GM21723 (cell line): Measurements from ENCODE around the gene NT5C1A.

ENCODE experiments used
- ATAC-seq: cut with Tn5 transposase; IDR thresholded peaks from one replicate; pipeline ENCODE4 v1.9.1; 2021; ENCODE audit warnings: mild to moderate bottlenecking, moderate library complexity; ENCODE audit not compliant: unreplicated experiment

Gene NT5C1A

GRCh38 chr1:39613250-39613649 lies 58.7 kb downstream of the NT5C1A start:
- ATAC-seq, result no peak

GRCh38 chr1:39609618-39610331 lies 62.1 kb downstream of the NT5C1A start:
- ATAC-seq, result no peak
